T-cell (primary cell): ENCODE measurements around the gene DCTD. TPM values are rescaled to one million over a fixed set of nuclear protein-coding genes. Genes with fewer than 3 reads are reported as not detected.
A peak's percentile ranks its signal among the peaks of the same experiment; 100 is the strongest.

Experiments used
- ATAC-seq, 4 experiments: fragments of 200-7000 bp in 3 of 4; fragments of 150-1000 bp in 1 of 4; cut with Tn5 transposase; replicated peaks in 1 of 4; 1 replicate in 3 of 4; 2 replicates in 1 of 4; pipeline ENCODE4 v1.10.0; 2021; ENCODE audit warnings: moderate library complexity in 3 of 4, mild to moderate bottlenecking in 2 of 4, moderate number of reproducible peaks in 1 of 4
- CTCF ChIA-PET, 2 donors: fragments of 300-600 bp; sonication (Branson Sonifier 250); formaldehyde crosslinking; loops; one replicate each; lab custom pipeline; 2022; ENCODE audit warnings: antibody characterized with exemption in 2 of 2; lab: Charles Lee
- POLR2A ChIA-PET, 2 donors: fragments of 300-600 bp; sonication (Branson Sonifier 250); formaldehyde crosslinking; loops; one replicate each; lab custom pipeline; 2022; ENCODE audit warnings: antibody characterized with exemption in 2 of 2; lab: Charles Lee
- DNase-seq, 35 experiments: peaks; one replicate each; pipeline versions ENCODE4 v3.0.0 to v3.0.0-alpha.2; 2013 to 2023
- H3K27ac ChIP-seq: one replicate; pipeline ENCODE4 v1.5.1; 2013; ENCODE audit warnings: low read length
- H3K27me3 ChIP-seq, 2 experiments: replicated peaks in 1 of 2; 1 replicate in 1 of 2; 2 replicates in 1 of 2; pipeline versions ENCODE4 v1.6.1 to v1.7.0; 2013; ENCODE audit warnings: low read length in 1 of 2, mixed read lengths in 1 of 2; ENCODE audit not compliant: control insufficient read depth in 2 of 2, insufficient read depth in 2 of 2; ENCODE audit errors: extremely low read depth in 1 of 2
- H3K36me3 ChIP-seq, 2 donors: 1 replicate in 1 of 2; 2 replicates in 1 of 2; pipeline versions ENCODE4 v1.6.1 to v1.7.0; 2013; ENCODE audit warnings: low read length in 1 of 2; ENCODE audit not compliant: control insufficient read depth in 2 of 2, insufficient read depth in 1 of 2; ENCODE audit errors: extremely low read depth in 1 of 2
- H3K4me1 ChIP-seq, 2 experiments: 1 replicate in 1 of 2; 2 replicates in 1 of 2; pipeline versions ENCODE4 v1.6.1 to v1.7.0; 2013; ENCODE audit warnings: low read length in 2 of 2, mixed read lengths in 1 of 2; ENCODE audit not compliant: insufficient read depth in 2 of 2, control insufficient read depth in 1 of 2; ENCODE audit errors: extremely low read depth in 1 of 2
- H3K4me3 ChIP-seq, 2 donors: 1 replicate in 1 of 2; 2 replicates in 1 of 2; pipeline versions ENCODE4 v1.5.1 to v1.7.0; 2013; ENCODE audit warnings: mild to moderate bottlenecking in 2 of 2, low read length in 1 of 2, moderate library complexity in 1 of 2; ENCODE audit not compliant: control insufficient read depth in 1 of 2; ENCODE audit errors: extremely low read depth in 1 of 2
- H3K9me3 ChIP-seq: 2 replicates; pipeline ENCODE4 v1.7.0; 2013
- H3K27ac Mint-ChIP-seq, 2 donors: one replicate each; pipeline ENCODE4 v1.8.0; 2020 to 2021; ENCODE audit warnings: mild to moderate bottlenecking in 2 of 2, mixed read lengths in 2 of 2
- H3K27me3 Mint-ChIP-seq, 2 donors: one replicate each; pipeline ENCODE4 v1.8.0; 2021 to 2022; ENCODE audit warnings: mixed read lengths in 2 of 2
- H3K36me3 Mint-ChIP-seq: one replicate; pipeline ENCODE4 v1.8.0; 2021; ENCODE audit warnings: mixed read lengths
- H3K4me1 Mint-ChIP-seq, 3 donors: one replicate each; pipeline ENCODE4 v1.8.0; 2020 to 2022; ENCODE audit warnings: mixed read lengths in 3 of 3, mild to moderate bottlenecking in 1 of 3
- H3K4me3 Mint-ChIP-seq, 3 donors: one replicate each; pipeline ENCODE4 v1.8.0; 2020 to 2022; ENCODE audit warnings: mild to moderate bottlenecking in 3 of 3, mixed read lengths in 3 of 3, moderate library complexity in 3 of 3
- H3K9me3 Mint-ChIP-seq, 3 donors: one replicate each; pipeline ENCODE4 v1.8.0; 2020 to 2022; ENCODE audit warnings: mixed read lengths in 3 of 3
- WGBS: methylation state at CpG from one replicate; pipeline ENCODE4 v1.1.5; 2013; ENCODE audit warnings: missing lambda C conversion rate; ENCODE audit not compliant: insufficient coverage; 5-methylcytosine and 5-hydroxymethylcytosine counted together
- total RNA-seq, 35 experiments: library from RNA in 6 of 35; stranded (reverse) in 6 of 35; fragments of 120-200 nt in 1 of 35; gene quantifications; one replicate each; pipeline versions ENCODE4 v1.2.1 to v1.2.4 and lab custom pipeline; 2013 to 2026

The DCTD gene
- 10 to 100 TPM; 55.3 to 78.7 (median 68.8) TPM for total RNA-seq
- 50.6 TPM for total RNA-seq (2013)
- 35.5 to 114 (median 53.9) reads per million in 29 experiments for total RNA-seq (lab: John Stamatoyannopoulos, UW)

GRCh38 chr4:182917182-182918043 lies at the start of gene DCTD:
TSS of gene DCTD (minus strand) at chr4:182917386. CDS start at chr4:182915568, 1,818 bp downstream.
- peaks cover 17% of the 10 kb centered on the region for H3K36me3 Mint-ChIP-seq
- peak within 1 kb of the TSS; percentile 93 to 95 for H3K27ac Mint-ChIP-seq
- Histone ChIP-seq H3K9me3 (no peaks in the 10 kb centered on the region), H3K36me3 (peaks cover 7 to 18% of the 10 kb centered on the region in 2 donors), H3K27me3 (no peaks in the 10 kb centered on the region), H3K4me3 (peak within 1 kb of the TSS; percentile 75 to 87), H3K4me1 (peaks cover 14 to 35% of the 10 kb centered on the region in 2 experiments), H3K27ac (peak within 1 kb of the TSS; percentile 98)
- H3K4me3 Mint-ChIP-seq, result peak within 1 kb of the TSS; percentile 83 to 90 (median 89)
- WGBS, result under 1% methylated on average over 101 of the region's 106 CpGs
- H3K27me3 Mint-ChIP-seq, result no peaks in the 10 kb centered on the region
- peaks cover 46 to 54% (median 53%) of the 10 kb centered on the region in 3 donors for H3K4me1 Mint-ChIP-seq
- no peaks in the 10 kb centered on the region for H3K9me3 Mint-ChIP-seq
- DNase-seq (peak; percentile 59 to 86 (median 75)), ATAC-seq (peak; percentile 82 to 85 (median 84))
- ChIA-PET POLR2A (no interaction called here), CTCF (interaction anchor here (1.1 to 2.0 kb wide), 4 partner anchors 21 to 179 kb away, joined by 3 to 12 read pairs (median 6); no protein-coding TSS in a partner anchor)

- H3K27me3 ChIP-seq, result peaks cover 0 to 9% of the 10 kb centered on the region in 2 experiments
- CTCF ChIA-PET, result interaction anchor here in 1 of 2 donors (0.6 kb wide), 1 partner anchor 35 kb away, joined by 6 read pairs; no protein-coding TSS in a partner anchor
- no peaks in the 10 kb centered on the region for H3K36me3 Mint-ChIP-seq
- no peak overlapping the region for H3K27ac Mint-ChIP-seq
- peaks cover 12 to 21% of the 10 kb centered on the region in 2 donors for H3K27me3 Mint-ChIP-seq
- POLR2A ChIA-PET, result no interaction called here
- no peaks in the 10 kb centered on the region for H3K4me1 ChIP-seq
- no peak overlapping the region for H3K4me3 ChIP-seq
- H3K9me3 Mint-ChIP-seq, result peaks cover 4 to 6% (median 4%) of the 10 kb centered on the region in 3 donors
- no peak for ATAC-seq
- no peak overlapping the region for H3K27ac ChIP-seq
- no peaks in the 10 kb centered on the region for H3K4me1 Mint-ChIP-seq
- H3K4me3 Mint-ChIP-seq, result no peak overlapping the region
- no peaks in the 10 kb centered on the region for H3K36me3 ChIP-seq
- H3K9me3 ChIP-seq, result no peaks in the 10 kb centered on the region
- DNase-seq, result no peak
- 100% methylated on average over 1 of the region's 1 CpG for WGBS
These were observed 43.6 kb upstream of the DCTD start for GRCh38 chr4:182960746-182961145.

GRCh38 chr4:182960228-182960627 lies 43.0 kb upstream of the DCTD start:
- H3K4me3 Mint-ChIP-seq, result no peak overlapping the region
- H3K4me1 Mint-ChIP-seq, result no peaks in the 10 kb centered on the region
- H3K36me3 Mint-ChIP-seq, result no peaks in the 10 kb centered on the region
- H3K27me3 ChIP-seq, result peaks cover 0 to 6% of the 10 kb centered on the region in 2 experiments
- H3K27ac Mint-ChIP-seq, result no peak overlapping the region
- ChIA-PET POLR2A (no interaction called here), CTCF (interaction anchor here in 1 of 2 donors (0.6 kb wide), 1 partner anchor 34 kb away, joined by 6 read pairs; no protein-coding TSS in a partner anchor)
- no peak for ATAC-seq
- H3K27me3 Mint-ChIP-seq, result peaks cover 7 to 17% of the 10 kb centered on the region in 2 donors
- WGBS, result 91% methylated on average over 7 of the region's 9 CpGs
- H3K27ac ChIP-seq, result no peak overlapping the region
- H3K9me3 Mint-ChIP-seq, result peaks cover 4 to 6% (median 4%) of the 10 kb centered on the region in 3 donors
- no peaks in the 10 kb centered on the region for H3K9me3 ChIP-seq
- H3K4me3 ChIP-seq, result no peak overlapping the region
- DNase-seq, result no peak
- no peaks in the 10 kb centered on the region for H3K36me3 ChIP-seq
- H3K4me1 ChIP-seq, result no peaks in the 10 kb centered on the region

- WGBS, result 86% methylated on average over 2 of the region's 2 CpGs
- no peaks in the 10 kb centered on the region for H3K36me3 Mint-ChIP-seq
- DNase-seq (no peak), ATAC-seq (no peak)
- no peaks in the 10 kb centered on the region for H3K4me1 ChIP-seq
- ChIA-PET POLR2A (no interaction called here), CTCF (no interaction called here)
- no peaks in the 10 kb centered on the region for H3K9me3 ChIP-seq
- H3K27me3 Mint-ChIP-seq, result peaks cover 0 to 2% of the 10 kb centered on the region in 2 donors
- H3K4me3 ChIP-seq, result no peak overlapping the region
- no peaks in the 10 kb centered on the region for H3K4me1 Mint-ChIP-seq
- H3K27me3 ChIP-seq, result peaks cover 0 to 4% of the 10 kb centered on the region in 2 experiments
- no peak overlapping the region for H3K27ac ChIP-seq
- H3K27ac Mint-ChIP-seq, result no peak overlapping the region
- no peaks in the 10 kb centered on the region for H3K36me3 ChIP-seq
- no peak overlapping the region for H3K4me3 Mint-ChIP-seq
- peaks cover 4 to 10% (median 4%) of the 10 kb centered on the region in 3 donors for H3K9me3 Mint-ChIP-seq
These were observed 38.2 kb upstream of the DCTD start for GRCh38 chr4:182955411-182955810.

- H3K27ac ChIP-seq, result no peak overlapping the region
- peaks cover 0 to 5% of the 10 kb centered on the region in 2 experiments for H3K27me3 ChIP-seq
- H3K4me3 Mint-ChIP-seq, result no peak overlapping the region
- no peak overlapping the region for H3K4me3 ChIP-seq
- no peaks in the 10 kb centered on the region for H3K9me3 Mint-ChIP-seq
- no peak for DNase-seq
- no CpG with 5 or more reads among the region's 4 CpGs for whole genome bisulfite sequencing
- POLR2A ChIA-PET, result no interaction called here
- H3K27me3 Mint-ChIP-seq, result peaks cover 15 to 25% of the 10 kb centered on the region in 2 donors
- H3K36me3 ChIP-seq, result no peaks in the 10 kb centered on the region
- no peaks in the 10 kb centered on the region for H3K4me1 Mint-ChIP-seq
- no peaks in the 10 kb centered on the region for H3K36me3 Mint-ChIP-seq
- CTCF ChIA-PET, result no interaction called here
- H3K27ac Mint-ChIP-seq, result no peak overlapping the region
- ATAC-seq, result no peak
- no peaks in the 10 kb centered on the region for H3K4me1 ChIP-seq
- H3K9me3 ChIP-seq, result no peaks in the 10 kb centered on the region
These were observed 27.5 kb upstream of the DCTD start for GRCh38 chr4:182944484-182945213.

GRCh38 chr4:182939680-182940079 lies 22.5 kb upstream of the DCTD start:
- Mint-ChIP-seq H3K27ac (no peak overlapping the region), H3K27me3 (peaks cover 11 to 17% of the 10 kb centered on the region in 2 donors), H3K4me3 (no peak overlapping the region), H3K4me1 (peaks cover 0 to 6% (median 0%) of the 10 kb centered on the region in 3 donors), H3K9me3 (no peaks in the 10 kb centered on the region), H3K36me3 (no peaks in the 10 kb centered on the region)
- CTCF ChIA-PET, result interaction anchor here (0.5 to 2.1 kb wide), 5 partner anchors 14 to 320 kb away, joined by 4 to 16 read pairs (median 6); no protein-coding TSS in a partner anchor
- H3K4me3 ChIP-seq, result no peak overlapping the region
- POLR2A ChIA-PET, result no interaction called here
- DNase-seq, result no peak
- no peaks in the 10 kb centered on the region for H3K9me3 ChIP-seq
- no peaks in the 10 kb centered on the region for H3K36me3 ChIP-seq
- peaks cover 0 to 3% of the 10 kb centered on the region in 2 experiments for H3K4me1 ChIP-seq
- WGBS, result 93% methylated on average over 8 of the region's 9 CpGs
- peaks cover 0 to 11% of the 10 kb centered on the region in 2 experiments for H3K27me3 ChIP-seq
- ATAC-seq, result peak in 1 of 4 experiments; percentile 17
- no peak overlapping the region for H3K27ac ChIP-seq
